Mesendoderm (in vitro differentiated cells): ENCODE results near the gene IGFLR1.
A peak's percentile ranks its signal among the peaks of the same experiment; 100 is the strongest.
"Not testable (repeated sequence)": the region's sequence is repeated elsewhere in the genome, so short reads cannot be mapped to it uniquely, and the experiment has no call there.

Source experiments
- DNase-seq: peaks from one replicate; pipeline ENCODE4 v3.0.0; 2013
- H2AK5ac ChIP-seq: 2 replicates; pipeline ENCODE4 v1.6.1; 2013; ENCODE audit warnings: low read length, inconsistent platforms
- H2BK120ac ChIP-seq: 2 replicates; pipeline ENCODE4 v1.6.1; 2013; ENCODE audit warnings: low read depth, mild to moderate bottlenecking, low read length, moderate library complexity, mixed read lengths
- H2BK15ac ChIP-seq: replicated peaks from 2 replicates; pipeline ENCODE4 v1.6.1; 2013; ENCODE audit warnings: low read depth, mild to moderate bottlenecking, moderate library complexity
- H2BK5ac ChIP-seq: 2 replicates; pipeline ENCODE4 v1.6.1; 2013; ENCODE audit warnings: low read length, inconsistent platforms
- H3K18ac ChIP-seq: 2 replicates; pipeline ENCODE4 v1.6.1; 2013; ENCODE audit warnings: mild to moderate bottlenecking, low read length, mixed read lengths
- H3K23ac ChIP-seq: one replicate; pipeline ENCODE4 v1.6.1; 2013; ENCODE audit warnings: low read length
- H3K27ac ChIP-seq: 2 replicates; pipeline ENCODE4 v1.5.1; 2013; ENCODE audit warnings: low read depth, mild to moderate bottlenecking, inconsistent platforms, low read length, moderate library complexity
- H3K27me3 ChIP-seq: 2 replicates; pipeline ENCODE4 v1.6.1; 2013; ENCODE audit warnings: low read length, control low read depth, mild to moderate bottlenecking, inconsistent platforms; ENCODE audit not compliant: insufficient read depth, poor library complexity
- H3K36me3 ChIP-seq: 2 replicates; pipeline ENCODE4 v1.6.1; 2013; ENCODE audit warnings: low read length, inconsistent platforms; ENCODE audit not compliant: control insufficient read depth, insufficient read depth
- H3K4ac ChIP-seq: one replicate; pipeline ENCODE4 v1.6.1; 2013; ENCODE audit warnings: low read depth, mild to moderate bottlenecking, low read length, moderate library complexity
- H3K4me1 ChIP-seq: 2 replicates; pipeline ENCODE4 v1.6.1; 2013; ENCODE audit warnings: low read depth, low read length, inconsistent platforms; ENCODE audit not compliant: control insufficient read depth
- H3K4me2 ChIP-seq: 2 replicates; pipeline ENCODE4 v1.6.1; 2013; ENCODE audit warnings: low read length
- H3K4me3 ChIP-seq: 2 replicates; pipeline ENCODE4 v1.5.1; 2013; ENCODE audit warnings: mild to moderate bottlenecking, low read length
- H3K56ac ChIP-seq: one replicate; pipeline ENCODE4 v1.6.1; 2013; ENCODE audit warnings: low read length
- H3K79me1 ChIP-seq: 2 replicates; pipeline ENCODE4 v1.6.1; 2013; ENCODE audit warnings: low read length, inconsistent platforms
- H3K79me2 ChIP-seq: 2 replicates; pipeline ENCODE4 v1.6.1; 2013; ENCODE audit warnings: mild to moderate bottlenecking, low read length; ENCODE audit not compliant: control insufficient read depth, insufficient read depth
- H3K9ac ChIP-seq: 2 replicates; pipeline ENCODE4 v1.6.1; 2013; ENCODE audit warnings: low read length, inconsistent platforms
- H4K5ac ChIP-seq: one replicate; pipeline ENCODE4 v1.6.1; 2013; ENCODE audit warnings: low read length
- H4K8ac ChIP-seq: one replicate; pipeline ENCODE4 v1.6.1; 2013; ENCODE audit warnings: low read depth, mild to moderate bottlenecking, control low read depth, low read length, moderate library complexity
- WGBS: extraction: QIAGEN DNeasy Blood & Tissue Kit; methylation state at CpG from one replicate; pipeline ENCODE4 v1.1.7; 2013; ENCODE audit warnings: low lambda C conversion rate, missing lambda C conversion rate; ENCODE audit not compliant: insufficient coverage; ENCODE audit errors: extremely low coverage; 5-methylcytosine and 5-hydroxymethylcytosine counted together

Gene IGFLR1

DNA sequence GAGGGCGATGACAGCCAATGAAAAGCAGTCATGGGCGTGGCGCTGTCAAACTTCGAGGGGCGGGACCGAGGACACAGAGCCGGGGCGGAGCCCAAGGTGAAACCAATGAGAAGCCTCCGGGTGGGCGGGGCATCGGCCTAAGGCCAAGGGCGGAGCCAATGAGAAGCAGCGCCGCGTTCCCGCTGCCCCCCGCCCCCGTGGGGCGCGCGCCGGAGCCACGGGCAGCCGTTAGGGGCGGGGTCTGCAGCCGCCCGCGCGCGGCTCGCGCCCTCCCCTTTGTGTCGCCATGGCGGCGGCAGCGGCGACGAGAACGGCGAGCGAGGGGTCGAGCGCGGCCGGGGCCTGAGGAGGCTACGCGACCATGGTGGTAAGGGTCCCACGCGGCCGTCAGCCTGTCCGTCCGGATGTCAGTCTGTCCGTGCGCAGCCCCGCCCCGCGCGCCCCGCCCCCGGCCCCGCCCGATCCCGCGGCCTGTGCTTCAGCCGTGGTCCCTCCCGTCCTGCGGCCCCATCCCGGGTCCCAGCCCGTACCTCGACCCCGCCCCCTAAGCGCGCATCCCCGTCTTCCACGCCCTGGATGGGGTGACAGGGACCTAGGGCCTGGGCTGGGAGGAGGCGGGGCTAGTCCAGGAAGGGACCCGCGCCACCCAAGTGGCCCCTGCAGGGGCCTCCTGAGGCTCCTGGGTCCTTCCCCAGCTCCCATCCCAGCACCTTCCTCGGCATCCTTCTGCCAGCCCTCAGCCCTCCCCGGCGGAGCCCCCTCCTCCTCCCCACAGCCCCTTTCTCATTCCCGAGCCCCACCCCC lies 33.2 kb upstream of the IGFLR1 start, which contains the start of gene ARHGAP33:
TSS of gene ARHGAP33 (plus strand) at position 267 of the 804 bp plus-strand sequence. CDS start at position 362, 95 bp downstream.
- WGBS, result no CpG with 5 or more reads among the region's 82 CpGs
- Histone ChIP-seq H3K4me3 (peak within 1 kb of the TSS; percentile 47), H2BK5ac (no peak within 1 kb of the TSS), H3K4ac (no peak within 1 kb of the TSS), H2AK5ac (no peak within 1 kb of the TSS), H3K36me3 (no peaks in the 10 kb centered on the region), H3K4me2 (peak within 1 kb of the TSS; percentile 19), H3K18ac (peak within 1 kb of the TSS; percentile 13), H3K27ac (no peak within 1 kb of the TSS), H3K56ac (peak within 1 kb of the TSS; percentile 78), H3K79me2 (no peaks in the 10 kb centered on the region), H3K4me1 (peaks cover 8% of the 10 kb centered on the region), H3K27me3 (no peaks in the 10 kb centered on the region), H2BK15ac (no peak within 1 kb of the TSS), H3K9ac (peak within 1 kb of the TSS; percentile 53), H3K23ac (no peak within 1 kb of the TSS), H4K8ac (no peak within 1 kb of the TSS), H3K79me1 (no peaks in the 10 kb centered on the region), H4K5ac (no peak within 1 kb of the TSS), H2BK120ac (no peak within 1 kb of the TSS)
- DNase-seq, result peak; percentile 97

DNA sequence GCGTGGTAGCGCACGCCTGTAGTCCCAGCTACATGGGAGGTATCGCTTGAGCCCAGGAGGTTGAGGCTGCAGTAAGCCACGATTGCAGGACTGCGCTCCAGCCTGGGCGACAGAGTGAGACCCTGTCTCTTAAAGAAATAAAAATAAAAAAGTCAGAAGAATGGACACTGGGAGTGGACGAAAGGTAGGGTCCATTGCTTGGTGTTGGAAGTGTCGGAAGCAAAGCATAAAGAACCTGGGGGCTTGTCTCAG lies 32.7 kb upstream of the IGFLR1 start:
- Histone ChIP-seq H3K4ac (no peak overlapping the region), H3K18ac (no peak overlapping the region), H3K4me1 (peaks cover 8% of the 10 kb centered on the region), H3K56ac (no peak overlapping the region), H2BK5ac (no peak overlapping the region), H3K4me2 (no peak overlapping the region), H3K23ac (no peak overlapping the region), H3K36me3 (no peaks in the 10 kb centered on the region), H3K27ac (no peak overlapping the region), H2AK5ac (no peak overlapping the region), H2BK120ac (no peak overlapping the region), H4K8ac (no peak overlapping the region), H4K5ac (no peak overlapping the region), H3K79me1 (no peaks in the 10 kb centered on the region), H3K4me3 (no peak overlapping the region), H3K79me2 (no peaks in the 10 kb centered on the region), H2BK15ac (no peak overlapping the region), H3K27me3 (no peaks in the 10 kb centered on the region), H3K9ac (no peak overlapping the region)
- DNase-seq, result no peak
- WGBS, result no CpG with 5 or more reads among the region's 9 CpGs

DNA sequence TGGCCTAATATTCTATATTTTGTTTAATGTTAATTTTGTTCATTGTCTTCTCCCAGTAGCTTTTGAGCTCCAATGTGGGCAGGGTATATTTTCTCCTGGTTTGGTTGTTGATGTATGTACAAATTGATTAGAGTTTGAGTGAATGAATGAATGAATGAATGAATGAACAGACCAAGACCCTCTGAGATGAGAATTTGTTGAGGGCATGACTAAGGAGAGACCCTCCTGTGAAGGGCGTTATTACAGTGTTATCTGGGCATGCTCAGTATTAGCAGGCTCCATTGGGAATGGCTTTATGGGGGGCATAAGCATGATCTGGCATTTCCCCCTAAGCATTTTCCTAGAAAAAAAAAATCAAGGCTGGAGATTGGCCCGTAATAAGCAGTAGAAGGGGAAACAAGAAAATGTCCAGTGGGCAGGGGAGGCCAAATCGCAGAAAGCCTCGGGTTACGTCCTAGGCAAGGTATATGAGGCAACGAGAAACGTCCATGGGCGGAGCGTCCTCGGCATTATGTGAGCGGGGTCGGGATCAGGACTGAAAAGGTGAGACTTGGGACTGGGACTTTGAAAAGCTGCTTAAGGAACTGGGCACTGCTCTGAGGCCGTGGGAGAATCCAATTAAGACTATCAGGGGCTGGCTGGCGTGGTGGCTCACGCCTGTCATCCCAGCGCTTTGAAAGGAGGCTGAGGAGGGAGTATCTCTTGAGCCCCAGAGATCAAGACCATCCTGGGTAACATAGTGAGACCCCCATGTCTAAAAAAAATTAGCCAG lies 32.2 kb upstream of the IGFLR1 start:
- Histone ChIP-seq H4K5ac (no peak overlapping the region), H3K4ac (no peak overlapping the region), H2BK15ac (no peak overlapping the region), H3K36me3 (no peaks in the 10 kb centered on the region), H3K27me3 (no peaks in the 10 kb centered on the region), H3K79me2 (no peaks in the 10 kb centered on the region), H3K23ac (no peak overlapping the region), H3K18ac (no peak overlapping the region), H3K4me2 (no peak overlapping the region), H3K4me3 (no peak overlapping the region), H4K8ac (no peak overlapping the region), H2AK5ac (no peak overlapping the region), H3K79me1 (no peaks in the 10 kb centered on the region), H2BK5ac (no peak overlapping the region), H3K9ac (no peak overlapping the region), H3K56ac (no peak overlapping the region), H2BK120ac (no peak overlapping the region), H3K27ac (no peak overlapping the region), H3K4me1 (peaks cover 8% of the 10 kb centered on the region)
- DNase-seq, result no peak
- WGBS, result no CpG with 5 or more reads among the region's 16 CpGs

DNA sequence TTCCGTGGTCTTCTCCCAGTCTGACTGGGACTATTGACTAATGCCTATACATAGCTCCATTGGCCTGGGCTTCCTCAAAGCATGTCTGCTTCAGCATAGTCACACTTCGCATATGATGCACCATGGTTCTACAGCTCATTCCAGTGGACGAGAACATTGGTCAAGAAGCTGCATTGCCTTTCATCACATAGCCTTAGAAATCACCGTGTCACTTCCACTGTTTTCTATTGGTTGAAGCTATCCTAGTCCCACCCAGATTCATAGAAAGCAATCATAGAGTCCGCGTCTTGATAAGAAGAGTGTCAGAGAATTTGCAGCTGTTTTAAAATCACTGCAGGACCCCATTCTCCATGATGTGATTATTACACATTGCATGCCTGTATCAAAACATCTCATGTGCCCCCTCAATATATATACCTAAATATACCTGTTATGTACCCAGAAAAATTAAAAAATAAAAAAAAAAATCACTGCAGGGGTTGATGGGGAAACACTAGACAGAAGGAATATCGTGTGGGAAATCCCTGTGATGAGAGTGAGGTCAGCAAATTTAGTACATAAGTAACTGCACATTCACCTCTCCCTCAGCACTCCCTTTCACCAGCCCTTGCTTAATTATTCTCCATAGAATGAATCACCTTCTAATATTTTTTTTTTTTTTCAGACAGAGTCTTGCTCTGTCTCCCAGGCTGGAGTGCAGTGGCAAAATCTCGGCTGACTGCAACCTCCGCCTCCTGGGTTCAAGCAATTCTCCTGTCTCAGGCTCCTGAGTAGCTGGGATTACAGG lies 31.0 kb upstream of the IGFLR1 start:
- Histone ChIP-seq H3K9ac (no peak overlapping the region), H4K5ac (no peak overlapping the region), H3K4ac (no peak overlapping the region), H2AK5ac (no peak overlapping the region), H3K27me3 (no peaks in the 10 kb centered on the region), H3K56ac (no peak overlapping the region), H3K79me1 (no peaks in the 10 kb centered on the region), H2BK120ac (no peak overlapping the region), H3K4me1 (peaks cover 8% of the 10 kb centered on the region), H2BK15ac (no peak overlapping the region), H3K36me3 (peaks cover 2% of the 10 kb centered on the region), H3K18ac (no peak overlapping the region), H3K79me2 (no peaks in the 10 kb centered on the region), H2BK5ac (no peak overlapping the region), H3K4me3 (no peak overlapping the region), H3K4me2 (no peak overlapping the region), H3K23ac (no peak overlapping the region), H3K27ac (no peak overlapping the region), H4K8ac (no peak overlapping the region)
- WGBS, result no CpG with 5 or more reads among the region's 9 CpGs
- no peak for DNase-seq

DNA sequence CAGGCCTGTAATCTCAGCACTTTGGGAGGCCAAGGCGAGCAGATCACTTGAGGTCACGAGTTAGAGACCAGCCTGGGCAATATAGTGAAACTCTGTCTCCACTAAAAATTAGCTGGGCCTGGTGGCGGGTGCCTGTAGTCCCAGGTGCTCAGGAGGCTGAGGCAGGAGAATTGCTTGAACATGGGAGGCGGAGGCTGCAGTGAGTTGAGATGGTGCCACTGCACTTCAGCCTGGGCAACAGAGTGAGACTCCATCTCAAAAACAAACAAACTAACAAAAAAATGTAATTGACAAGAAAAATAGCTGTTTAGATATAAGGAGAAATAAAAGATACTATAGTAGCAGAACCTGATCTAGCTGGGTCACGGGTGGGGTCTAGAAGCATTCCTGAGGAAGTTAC lies 30.1 kb upstream of the IGFLR1 start:
- not testable (repeated sequence) for H3K18ac ChIP-seq, H3K27me3 ChIP-seq, H3K79me2 ChIP-seq, H4K5ac ChIP-seq, DNase-seq, H2BK5ac ChIP-seq, H2BK15ac ChIP-seq, H3K79me1 ChIP-seq, H4K8ac ChIP-seq, H3K56ac ChIP-seq, H3K36me3 ChIP-seq, H3K4me1 ChIP-seq, H3K27ac ChIP-seq, H2AK5ac ChIP-seq, H3K9ac ChIP-seq, H3K4me3 ChIP-seq, H3K23ac ChIP-seq, H2BK120ac ChIP-seq, H3K4ac ChIP-seq, H3K4me2 ChIP-seq
- no CpG with 5 or more reads among the region's 5 CpGs for WGBS
